Breast epithelium (tissue), 3 donors: Measurements from ENCODE around the gene SRSF1.

ENCODE experiments used
- POLR2A ChIP-seq: fragments of 450-650 bp; IDR thresholded peaks from one replicate; pipeline ENCODE4 v1.6.1; 2016; ENCODE audit warnings: antibody characterized with exemption, mild to moderate bottlenecking, moderate library complexity
- TF ChIP-seq, protein P1 (sequence below), 3 donors: fragments of 450-650 bp; IDR thresholded peaks; one replicate each; pipeline ENCODE4 v1.5.1; 2016 to 2017; ENCODE audit warnings: antibody characterized with exemption in 3 of 3, mild to moderate bottlenecking in 3 of 3, moderate library complexity in 3 of 3

DNA sequence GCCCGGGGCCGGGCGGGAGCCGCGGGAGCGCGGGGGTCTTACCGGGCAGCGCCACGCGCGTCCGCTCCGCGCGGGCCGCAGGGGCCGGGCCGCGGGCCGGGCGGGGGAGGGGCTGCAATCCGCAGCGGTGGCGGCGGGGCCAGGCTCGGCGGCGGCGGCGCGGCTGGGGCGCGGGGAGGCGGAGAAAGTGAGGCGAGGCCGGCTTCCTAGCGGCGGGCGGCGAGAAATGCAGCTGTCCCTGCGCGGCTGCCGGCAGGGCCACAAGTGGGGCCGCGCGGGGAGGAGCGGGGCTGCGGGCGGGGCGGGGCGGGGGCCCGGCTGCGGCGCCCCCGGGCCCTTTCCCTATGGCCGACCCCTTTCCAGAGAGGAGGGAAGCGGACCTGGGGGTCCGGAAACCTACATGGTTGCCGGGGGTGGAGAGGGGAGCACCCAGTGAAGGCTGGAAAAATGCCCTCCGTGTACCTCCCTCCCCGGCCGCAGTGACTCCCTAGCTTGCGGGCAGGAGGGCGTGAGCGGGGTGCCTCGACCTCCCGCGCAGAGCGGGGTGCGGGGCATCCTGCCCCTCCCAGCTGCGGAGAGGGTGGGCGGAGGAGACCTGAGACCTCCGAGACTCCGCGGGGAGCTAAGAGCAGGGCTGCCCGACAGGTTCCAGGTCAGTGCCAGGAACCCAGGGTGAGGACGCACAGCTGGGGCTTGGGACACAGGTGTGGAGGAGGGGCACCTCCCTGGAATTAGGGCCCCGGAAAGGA, 51.7 kb downstream of the SRSF1 start, which contains the start of gene CUEDC1:
- TF ChIP-seq, protein P1, sequence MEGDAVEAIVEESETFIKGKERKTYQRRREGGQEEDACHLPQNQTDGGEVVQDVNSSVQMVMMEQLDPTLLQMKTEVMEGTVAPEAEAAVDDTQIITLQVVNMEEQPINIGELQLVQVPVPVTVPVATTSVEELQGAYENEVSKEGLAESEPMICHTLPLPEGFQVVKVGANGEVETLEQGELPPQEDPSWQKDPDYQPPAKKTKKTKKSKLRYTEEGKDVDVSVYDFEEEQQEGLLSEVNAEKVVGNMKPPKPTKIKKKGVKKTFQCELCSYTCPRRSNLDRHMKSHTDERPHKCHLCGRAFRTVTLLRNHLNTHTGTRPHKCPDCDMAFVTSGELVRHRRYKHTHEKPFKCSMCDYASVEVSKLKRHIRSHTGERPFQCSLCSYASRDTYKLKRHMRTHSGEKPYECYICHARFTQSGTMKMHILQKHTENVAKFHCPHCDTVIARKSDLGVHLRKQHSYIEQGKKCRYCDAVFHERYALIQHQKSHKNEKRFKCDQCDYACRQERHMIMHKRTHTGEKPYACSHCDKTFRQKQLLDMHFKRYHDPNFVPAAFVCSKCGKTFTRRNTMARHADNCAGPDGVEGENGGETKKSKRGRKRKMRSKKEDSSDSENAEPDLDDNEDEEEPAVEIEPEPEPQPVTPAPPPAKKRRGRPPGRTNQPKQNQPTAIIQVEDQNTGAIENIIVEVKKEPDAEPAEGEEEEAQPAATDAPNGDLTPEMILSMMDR (IDR thresholded peaks at IDR 0.05), result peak in 1 of 3 donors; percentile 37
- TF ChIP-seq POLR2A, result no peak
